ENCODE data around the gene AK5.
"Not testable (repeated sequence)": the region's sequence is repeated elsewhere in the genome, so short reads cannot be mapped to it uniquely, and the experiment has no call there.

AK5 gene

DNA sequence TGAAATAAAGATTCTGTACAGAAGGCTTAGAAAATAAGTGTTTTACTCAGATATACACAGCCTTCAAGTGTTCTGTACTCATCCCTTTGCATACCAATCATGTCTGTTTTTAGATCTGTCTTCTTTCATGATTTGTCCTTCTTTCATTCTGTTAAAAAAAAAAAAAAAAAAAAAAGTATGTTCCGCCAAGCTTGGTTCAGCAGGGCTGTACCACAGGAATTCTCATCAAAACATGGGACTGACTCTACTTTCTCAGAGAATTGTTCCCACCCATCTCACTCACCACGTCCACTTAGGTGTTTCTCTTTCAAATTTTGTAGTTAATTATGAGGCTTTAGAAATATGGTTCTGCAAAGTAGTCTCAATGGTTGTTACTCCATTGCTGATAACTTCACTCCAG is 119.0 kb downstream of the AK5 start:
- no peak for DNase-seq (ENCODE audit: low spot score)

DNA sequence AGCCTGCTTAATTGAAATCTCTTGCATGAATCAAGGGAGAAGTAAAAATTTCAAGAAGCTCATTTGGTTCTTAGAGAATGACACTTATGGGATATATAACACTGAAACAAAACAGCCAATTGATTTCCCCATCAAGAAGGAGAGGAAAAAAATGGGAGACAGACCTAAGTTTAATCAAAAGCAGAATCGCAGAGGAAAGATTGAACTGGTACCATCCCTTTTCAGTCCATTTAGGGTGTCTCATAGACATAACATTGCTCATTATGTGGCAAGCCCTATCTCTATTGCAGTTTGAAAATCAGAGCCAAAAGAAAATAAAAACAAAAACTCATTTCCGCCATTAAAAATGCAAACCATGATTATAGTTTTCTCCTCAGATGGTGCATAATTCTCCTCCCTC is 119.6 kb downstream of the AK5 start:
- DNase-seq (ENCODE audit: low spot score), result no peak

DNA sequence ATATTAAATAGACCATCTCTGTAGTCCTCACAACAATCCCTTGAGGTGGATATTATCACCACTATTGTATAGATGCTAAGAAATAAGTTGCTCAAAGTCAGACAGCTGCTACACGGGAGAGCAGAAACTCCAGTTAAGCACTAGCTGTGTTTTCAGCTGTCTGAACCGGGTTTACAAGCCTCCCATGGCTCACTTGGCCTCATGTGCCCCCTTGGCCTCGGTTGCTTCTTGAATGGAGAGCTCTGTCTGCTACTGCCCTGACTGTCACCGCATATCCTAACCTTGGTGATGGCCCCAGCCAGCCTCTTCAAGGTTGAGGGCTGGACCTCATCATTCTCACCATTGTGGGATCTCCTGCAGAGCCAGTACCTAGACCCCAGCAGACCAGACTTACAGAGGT is 123.4 kb downstream of the AK5 start:
- no peak for DNase-seq (ENCODE audit: low spot score)

DNA sequence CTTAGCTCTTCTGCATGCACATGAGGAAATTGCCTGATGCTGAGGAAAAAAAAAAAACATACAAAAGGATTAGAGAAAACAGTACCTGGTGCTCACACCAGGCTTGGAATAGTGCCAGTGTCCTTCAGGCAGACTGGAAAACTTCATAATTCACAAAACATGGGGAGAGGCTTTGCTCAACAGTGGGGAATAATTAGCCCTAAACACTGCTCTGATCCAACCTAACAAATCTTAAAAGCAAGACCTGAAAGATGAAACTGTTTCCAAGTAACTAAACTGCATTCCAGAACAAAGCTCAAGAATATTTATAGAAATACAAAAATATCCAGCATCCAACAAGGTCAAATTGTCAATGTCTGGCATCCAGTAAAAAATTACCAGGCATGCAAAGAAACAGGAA is 124.8 kb downstream of the AK5 start:
- no peak for DNase-seq (ENCODE audit: low spot score)

DNA sequence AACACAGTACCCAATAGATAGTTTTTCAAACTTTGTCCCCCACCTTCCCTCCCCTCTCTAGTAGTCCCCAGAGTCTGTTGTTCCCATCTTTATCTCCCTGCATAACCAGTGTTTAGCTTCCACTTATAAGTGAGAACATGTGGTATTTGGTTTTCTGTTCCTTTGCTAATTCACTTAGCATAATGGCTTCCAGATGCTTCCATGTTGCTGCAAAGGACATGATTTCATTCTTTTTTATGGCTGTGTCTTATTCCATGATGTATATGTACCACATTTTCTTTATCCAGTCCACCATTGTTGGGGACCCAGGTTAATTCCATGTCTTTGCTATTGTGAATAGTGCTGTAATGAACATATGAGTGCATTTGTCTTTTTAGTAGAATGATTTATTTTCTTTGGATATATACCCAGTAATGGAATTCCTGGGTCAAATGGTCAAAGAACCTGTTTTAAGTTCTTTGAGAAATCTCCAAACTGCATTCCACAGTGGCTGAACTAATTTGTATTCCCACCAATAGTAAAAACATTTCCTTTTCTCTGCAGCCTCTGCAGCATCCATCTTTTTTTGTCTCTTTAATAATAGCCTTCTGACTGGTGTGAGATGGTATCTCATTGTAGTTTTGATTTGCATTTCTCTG is 126.0 kb downstream of the AK5 start:
- DNase-seq (ENCODE audit: low spot score), result no peak

DNA sequence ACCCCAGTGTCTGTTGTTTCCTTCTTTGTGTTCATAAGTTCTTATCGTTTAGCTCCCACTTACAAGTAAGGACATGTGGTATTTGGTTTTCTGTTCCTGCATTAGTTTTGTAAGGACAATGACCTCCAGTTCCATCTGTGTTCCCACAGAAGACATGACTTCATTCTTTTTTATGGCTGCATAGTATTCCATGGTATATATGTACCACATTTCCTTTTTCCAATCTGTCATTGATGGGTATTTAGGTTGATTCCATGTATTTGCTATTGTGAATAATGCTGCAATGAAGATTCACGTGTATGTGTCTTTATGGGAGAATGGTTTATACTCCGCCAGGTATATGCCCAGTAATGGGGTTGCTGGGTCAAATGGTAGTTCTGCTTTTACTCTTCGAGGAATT is 127.1 kb downstream of the AK5 start:
- not testable (repeated sequence) for DNase-seq (ENCODE audit: low spot score)

DNA sequence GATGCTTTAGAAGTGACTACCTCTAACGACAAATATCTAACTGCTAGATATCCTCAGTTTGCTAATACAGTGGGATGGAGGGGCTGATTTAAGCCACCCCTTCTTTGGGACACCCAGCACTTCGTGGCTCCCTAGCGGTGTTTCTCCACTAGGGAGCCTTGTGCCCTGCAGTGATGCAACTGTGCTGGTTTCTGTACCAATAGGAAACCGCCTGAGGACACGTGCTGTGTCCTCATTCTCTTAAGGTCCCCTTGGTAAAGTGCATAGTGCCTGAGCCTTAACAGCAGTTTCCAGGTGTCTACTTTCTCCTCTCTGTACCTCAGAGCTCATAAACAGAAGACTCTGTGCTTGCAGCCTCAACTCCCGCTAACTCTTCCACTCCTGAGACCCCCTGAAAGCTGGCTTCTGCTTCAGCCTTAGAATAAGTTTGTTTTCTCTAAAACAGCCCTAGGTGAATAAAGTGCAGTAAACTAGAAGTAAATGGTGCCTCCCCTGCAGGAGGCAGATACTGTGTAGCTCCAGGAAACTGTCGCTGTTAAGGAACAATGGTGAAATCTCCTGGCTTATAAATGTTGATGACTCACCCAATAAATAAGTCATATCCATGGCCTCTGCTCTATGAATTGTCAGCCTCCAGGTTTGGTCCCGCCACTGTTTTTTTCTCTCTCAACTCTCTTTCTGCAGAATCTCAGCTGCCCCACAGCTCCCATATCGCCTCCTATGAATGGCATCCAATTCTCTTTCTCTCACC is 130.4 kb downstream of the AK5 start:
- DNase-seq (ENCODE audit: low spot score), result peak; percentile 20

DNA sequence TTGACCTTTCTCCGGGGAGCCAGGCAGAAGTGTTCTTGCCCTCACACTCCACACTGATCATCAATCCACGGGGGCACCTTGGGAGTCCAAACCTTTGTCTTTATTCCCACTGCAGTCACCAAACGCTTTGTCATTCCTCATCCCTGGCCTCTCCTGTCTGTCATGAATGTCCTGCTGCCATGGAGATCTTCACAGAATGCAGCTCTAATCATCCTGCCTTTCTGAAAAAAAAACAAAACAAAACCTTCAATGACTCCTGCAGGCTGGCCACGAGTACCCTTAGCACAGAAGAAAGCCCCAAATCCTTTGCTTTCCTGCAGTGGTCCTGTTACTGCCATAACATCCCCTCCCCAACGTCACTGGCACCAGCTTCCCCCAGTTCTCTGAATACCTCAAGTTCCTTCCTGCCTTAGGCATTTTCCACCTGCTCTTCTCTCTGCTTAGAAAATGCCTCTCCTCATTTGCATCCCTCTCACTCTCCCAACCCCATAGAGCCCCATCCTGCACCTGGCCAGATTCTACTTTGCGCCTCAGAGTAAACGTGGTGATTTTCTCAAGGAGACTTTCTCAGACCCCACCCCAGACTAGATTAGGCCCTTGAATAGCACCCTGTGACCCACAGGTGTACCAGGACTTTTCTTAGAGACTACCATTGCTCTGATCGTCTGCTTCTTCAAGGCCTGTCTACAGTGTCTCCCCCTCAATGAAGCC is 131.2 kb downstream of the AK5 start:
- DNase-seq (ENCODE audit: low spot score), result no peak

DNA sequence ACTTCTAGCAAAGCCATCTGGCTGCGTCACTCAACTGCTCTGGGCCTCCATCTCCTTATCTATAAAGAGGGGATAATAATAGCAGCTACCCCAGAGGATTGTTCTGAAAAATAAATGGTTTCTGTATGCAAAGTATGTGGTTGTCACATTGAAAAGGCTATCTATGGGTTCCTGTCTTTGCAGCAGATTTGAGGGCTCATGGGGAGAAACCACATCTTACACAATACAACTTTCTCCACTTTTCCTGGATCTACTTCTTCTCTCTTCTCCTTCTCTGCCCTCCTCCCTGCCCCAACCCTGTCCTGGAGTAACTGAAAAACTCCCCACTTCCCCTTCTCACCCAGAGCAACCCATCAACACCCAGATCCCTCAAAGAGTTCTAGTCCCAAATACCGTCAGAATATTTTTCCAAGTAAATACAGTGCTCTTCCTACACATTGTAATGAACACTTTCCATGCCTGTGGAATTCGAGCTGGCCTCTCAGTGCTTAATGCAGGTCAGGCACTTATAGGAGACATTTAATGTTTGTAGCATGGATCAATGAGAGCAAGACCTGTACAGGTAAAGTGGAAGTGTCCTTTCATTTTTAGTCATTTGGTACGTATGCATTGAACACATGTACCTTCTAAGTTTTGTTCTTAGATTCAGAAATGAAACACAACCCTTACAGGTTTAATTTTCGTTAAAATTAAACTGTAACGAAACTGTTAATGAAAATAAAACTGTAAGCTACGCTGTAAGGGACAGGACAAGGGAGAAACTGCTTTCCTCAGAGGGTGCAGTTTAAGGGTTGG is 131.9 kb downstream of the AK5 start:
- no peak for DNase-seq (ENCODE audit: low spot score)

DNA sequence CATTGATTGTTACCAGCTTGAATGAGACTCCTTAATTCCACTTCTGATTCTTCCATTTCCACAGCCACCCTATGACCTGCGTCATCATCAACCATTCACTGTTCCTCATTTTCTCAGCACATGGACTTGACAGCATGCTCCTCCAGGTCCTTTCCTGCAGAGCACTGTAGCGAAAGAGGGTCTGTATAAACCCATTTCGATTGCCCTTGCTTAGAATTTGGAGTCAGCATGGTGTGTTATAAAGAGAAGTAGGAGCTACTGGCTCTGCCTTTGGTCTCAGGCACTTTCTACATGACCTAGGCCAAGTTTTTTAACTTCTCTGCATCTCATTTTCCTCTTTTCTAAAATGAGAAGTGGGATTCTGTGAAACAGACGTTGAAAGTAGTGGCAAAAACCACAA is 133.8 kb downstream of the AK5 start:
- no peak for DNase-seq (ENCODE audit: low spot score)

DNA sequence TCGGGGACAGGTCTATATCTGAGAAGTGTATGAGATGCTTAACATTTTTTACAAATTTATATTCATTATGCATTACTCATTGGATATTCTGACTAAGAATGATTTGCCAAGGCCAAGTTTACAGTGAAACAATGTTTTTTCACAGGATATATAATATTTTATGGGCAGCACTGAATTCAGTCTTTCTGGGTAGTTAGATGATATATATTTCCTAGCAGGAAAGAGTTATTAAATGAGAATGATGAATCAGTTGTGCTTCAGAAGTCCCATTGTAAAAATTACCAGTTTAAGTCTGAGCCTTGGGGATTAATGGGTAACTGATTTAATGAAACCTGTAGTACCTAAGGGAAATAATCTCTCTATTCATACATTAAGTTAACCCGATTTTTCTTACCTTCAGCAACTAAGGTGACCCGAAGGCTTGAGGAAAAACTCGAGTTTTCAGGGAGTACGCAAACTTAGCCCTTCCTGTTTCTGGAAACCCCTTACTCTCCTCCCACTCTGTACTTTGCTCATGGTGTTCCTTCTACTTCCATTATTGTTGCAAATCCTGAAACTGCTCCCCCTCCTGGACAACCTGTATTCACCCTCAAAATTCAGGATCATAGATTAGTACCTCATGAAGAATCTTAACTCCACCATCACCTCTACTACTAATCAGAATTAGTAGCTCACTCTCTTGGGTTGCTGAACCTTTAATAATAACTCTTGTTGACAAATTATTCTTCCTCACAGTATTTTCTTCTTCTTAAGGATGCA is 135.1 kb downstream of the AK5 start:
- no peak for DNase-seq (ENCODE audit: low spot score)

DNA sequence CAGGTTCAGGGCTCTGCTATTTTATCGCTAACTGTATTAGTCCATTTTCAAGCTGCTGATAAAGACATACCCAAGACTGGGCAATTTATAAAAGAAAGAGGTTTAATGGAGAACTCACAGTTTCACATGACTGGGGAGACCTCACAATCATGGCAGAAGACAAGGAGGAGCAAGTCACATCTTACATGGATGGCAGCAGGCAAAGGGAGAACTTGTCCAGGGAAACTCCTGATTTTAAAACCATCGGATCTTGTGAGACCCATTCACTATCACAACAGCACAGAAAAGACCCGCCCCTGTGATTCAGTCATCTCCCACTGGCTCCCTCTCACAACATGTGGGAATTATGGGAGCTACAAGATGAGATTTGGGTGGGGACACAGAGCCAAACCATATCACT is 136.2 kb downstream of the AK5 start:
- not testable (repeated sequence) for DNase-seq (ENCODE audit: low spot score)

DNA sequence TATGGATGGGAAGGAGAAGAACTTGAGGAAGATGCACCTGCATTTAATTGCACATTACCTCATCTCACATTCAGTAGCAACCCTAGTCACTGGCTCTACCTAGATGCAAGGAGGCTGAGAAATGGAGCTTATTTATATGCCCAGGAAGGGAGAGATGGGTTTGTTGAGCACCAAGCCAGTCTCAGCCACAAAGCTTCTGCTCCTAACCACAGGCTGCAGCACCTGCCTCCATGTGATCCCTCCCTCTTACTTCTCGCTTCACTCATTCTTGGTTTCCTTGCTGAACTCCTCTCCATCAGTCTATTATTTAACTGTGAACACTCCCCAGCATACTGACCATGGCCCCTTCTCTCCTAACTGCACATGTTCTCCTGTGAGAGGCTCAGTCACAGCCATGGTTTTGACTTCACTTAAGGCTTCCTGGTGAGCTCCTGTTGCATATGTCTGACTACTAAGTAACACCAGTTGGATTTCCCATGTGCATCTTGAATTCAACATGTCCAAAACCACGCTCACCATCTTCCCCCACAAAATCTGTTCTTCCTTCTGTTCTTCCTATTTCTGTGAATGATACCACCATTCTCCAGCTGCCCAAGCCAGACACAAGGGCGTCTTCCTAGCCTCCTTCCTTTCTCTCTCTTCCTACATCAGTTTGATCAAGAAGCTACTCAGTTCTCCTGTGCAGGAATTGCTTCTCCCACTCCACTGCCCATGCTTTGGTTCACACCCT is 139.8 kb downstream of the AK5 start:
- DNase-seq (ENCODE audit: low spot score), result no peak

DNA sequence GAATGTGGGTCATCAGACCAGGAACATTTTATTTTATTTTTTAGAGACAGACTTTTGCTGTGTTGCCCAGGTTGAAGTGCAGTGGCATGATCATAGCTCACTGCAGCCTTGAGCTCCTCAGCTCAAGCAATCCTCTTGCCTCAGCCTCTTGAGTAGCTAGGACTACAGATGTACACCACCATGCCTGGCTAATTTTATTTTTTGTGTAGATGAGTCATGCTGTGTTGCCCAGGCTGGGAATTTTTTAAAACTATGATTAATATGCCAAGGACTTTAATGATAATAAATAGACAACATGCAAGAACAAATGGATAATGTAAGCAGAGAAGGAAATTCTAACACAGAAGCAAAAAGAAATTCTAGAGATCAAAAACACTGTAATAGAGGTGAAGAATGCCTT is 142.4 kb downstream of the AK5 start:
- DNase-seq (ENCODE audit: low spot score), result no peak

DNA sequence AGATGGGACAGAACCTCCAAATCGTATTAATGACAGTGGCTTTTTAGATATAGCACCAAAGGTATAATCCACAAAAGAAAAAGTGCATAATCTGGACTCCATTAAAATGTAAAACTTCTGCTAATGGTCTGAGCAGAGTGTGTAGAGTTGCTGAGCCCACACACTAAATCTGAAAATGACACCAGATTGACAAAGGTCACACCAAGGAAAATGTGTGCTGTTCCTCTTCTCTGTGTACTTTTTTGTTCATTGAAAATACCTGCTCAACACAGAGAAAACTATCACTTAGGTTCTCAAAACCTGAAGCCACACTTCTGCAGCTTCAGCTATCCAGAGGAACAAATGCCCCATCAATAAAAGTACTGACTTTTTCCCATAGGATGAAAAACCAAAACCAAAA is 146.2 kb downstream of the AK5 start:
- no peak for DNase-seq (ENCODE audit: low spot score)

DNA sequence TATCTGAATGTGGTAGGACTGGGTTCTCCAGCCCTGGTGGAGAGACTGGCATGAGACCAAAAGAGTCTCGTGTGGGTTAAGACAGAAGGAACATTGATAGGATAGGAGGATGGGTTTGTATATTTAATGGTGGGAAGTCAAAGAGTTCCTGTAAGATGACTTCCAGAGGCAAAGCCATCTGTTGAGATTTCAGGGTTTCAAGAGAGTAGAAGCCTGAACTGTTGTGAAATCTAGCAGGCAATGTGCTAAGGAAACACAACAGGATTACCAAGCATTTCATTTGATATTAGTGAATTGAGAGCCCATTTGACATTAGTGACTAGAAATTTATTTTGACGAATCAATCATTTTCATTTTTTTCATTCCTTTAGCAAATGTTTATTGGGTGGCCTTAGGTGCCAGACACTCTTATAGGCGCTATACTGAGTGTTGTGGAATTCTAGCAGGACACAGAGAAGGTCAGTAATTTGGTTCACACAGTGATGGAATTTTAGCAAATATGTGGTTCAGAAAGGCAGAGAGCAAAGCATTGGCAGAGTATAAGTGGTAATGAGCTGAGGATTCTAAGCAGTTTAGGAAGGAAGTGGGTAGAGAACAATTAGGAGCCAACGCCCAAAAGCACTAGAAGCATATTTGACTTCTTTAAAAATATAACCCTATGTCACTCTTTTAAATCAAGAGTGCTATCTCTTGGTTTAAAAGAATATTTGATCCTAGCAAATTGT is 149.3 kb downstream of the AK5 start:
- no peak for DNase-seq (ENCODE audit: low spot score)

DNA sequence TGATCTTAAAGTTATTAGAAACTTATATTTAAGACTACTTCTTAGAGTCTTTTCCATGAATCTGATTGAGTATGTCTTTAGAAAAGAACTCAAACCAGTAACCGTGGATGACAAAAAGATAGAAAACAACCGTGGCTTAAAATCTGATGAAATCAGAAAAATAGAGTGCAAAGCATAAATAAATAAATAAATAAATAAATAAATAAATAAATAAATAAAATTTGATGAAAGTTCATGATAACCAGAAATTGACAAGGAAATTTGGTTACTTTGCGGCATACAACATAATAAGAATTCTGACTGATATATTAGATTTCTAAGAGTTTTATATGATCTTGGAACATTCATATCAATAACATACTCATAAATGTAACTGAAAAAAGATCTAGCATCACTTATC is 152.1 kb downstream of the AK5 start:
- DNase-seq (ENCODE audit: low spot score), result no peak

DNA sequence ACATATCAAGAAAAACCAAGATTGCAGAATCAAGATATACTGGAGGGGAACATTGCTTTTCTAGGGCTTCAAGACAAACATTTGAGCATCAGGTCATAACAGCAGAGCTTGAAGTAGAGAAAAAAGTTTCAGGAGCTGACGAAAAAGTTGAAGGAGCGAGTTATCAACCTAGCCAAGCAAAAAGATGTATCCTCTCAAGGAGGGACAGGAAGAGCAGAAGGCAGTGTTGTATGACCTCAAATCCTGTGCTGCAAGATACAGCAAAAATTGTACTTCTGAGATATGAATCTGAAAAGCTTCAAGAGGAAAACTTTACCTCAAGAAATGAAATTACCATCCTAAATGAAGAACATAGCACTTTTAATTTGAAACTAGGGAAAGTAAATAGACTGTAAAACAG is 153.1 kb downstream of the AK5 start:
- DNase-seq (ENCODE audit: low spot score), result no peak

DNA sequence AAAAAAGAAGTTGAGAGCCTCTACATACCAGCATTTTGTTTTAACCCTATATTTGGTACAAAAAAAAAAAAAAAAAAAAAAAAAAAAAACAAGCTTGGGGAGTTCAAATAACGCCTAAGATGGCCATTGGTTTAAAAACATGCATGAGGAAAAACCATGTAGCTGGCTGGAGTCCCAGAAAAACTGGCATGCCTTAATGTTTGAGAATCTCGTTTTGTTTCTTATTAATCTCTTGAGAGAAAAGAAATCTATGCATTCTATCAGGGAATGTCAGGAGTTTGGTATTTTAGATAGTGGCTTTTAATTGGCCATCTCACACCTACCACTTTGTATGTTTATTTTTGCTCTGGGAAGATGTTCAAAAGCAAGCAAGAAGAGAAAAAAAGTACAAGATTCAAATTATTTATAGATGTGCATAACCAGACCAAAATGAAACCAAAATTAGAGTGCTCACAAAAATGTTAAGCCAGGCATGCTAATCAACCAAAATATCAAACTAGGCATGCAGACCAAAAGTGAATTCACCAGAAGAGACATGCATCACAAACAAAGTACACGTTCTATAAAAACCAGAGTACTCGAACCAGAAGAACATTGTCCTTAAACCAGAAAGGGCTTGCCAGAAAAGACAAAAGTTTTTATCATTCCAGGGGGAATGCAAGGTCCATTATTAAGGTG is 156.6 kb downstream of the AK5 start:
- DNase-seq (ENCODE audit: low spot score), result no peak
